HepG2 (cell line): ENCODE results near the gene UGT1A4. TPM values are rescaled to one million over a fixed set of nuclear protein-coding genes. Genes with fewer than 3 reads are reported as not detected.

Experiments
- ATAC-seq: fragments of 200-7000 bp; cut with Tn5 transposase; 3 replicates; pipeline ENCODE4 v1.9.1; 2020; ENCODE audit warnings: mild to moderate bottlenecking, moderate library complexity
- BruUV-seq: library from RNA; stranded (reverse); fragments of 400-500 nt; replicated peaks from 2 replicates; lab custom pipeline; 2021; lab: Mats Ljungman, UMichigan
- CTCF ChIA-PET: fragments of 300-600 bp; formaldehyde crosslinking; extraction: SDS; loops from one replicate; lab custom pipeline; 2021; ENCODE audit warnings: low total read pairs, inconsistent platforms, low intra/inter-chr PET ratio; lab: Yijun Ruan, JAX
- POLR2A ChIA-PET: fragments of 350-600 bp; sonication (Branson Sonifier 250); formaldehyde crosslinking; loops from one replicate; lab custom pipeline; 2020; ENCODE audit warnings: antibody characterized with exemption, inconsistent platforms; lab: Yijun Ruan, JAX
- DNase-seq: peaks from one replicate; pipeline ENCODE4 v3.0.0-alpha.2; 2015; ENCODE audit warnings: low spot score
- FAIRE-seq: peaks from 3 replicates; lab custom pipeline; 2011; peaks lifted over from hg19 to GRCh38; lab: Jason Lieb, UNC
- H2AFZ ChIP-seq: one replicate; pipeline ENCODE4 v1.6.1; 2011; ENCODE audit warnings: low read length, inconsistent platforms
- H3K27ac ChIP-seq: fragments of 300-600 bp; 3 replicates; pipeline ENCODE4 v1.8.0; 2011; ENCODE audit warnings: mixed run types, mild to moderate bottlenecking, mixed read lengths, low read length, inconsistent platforms; ENCODE audit not compliant: insufficient read depth; ENCODE audit errors: extremely low read length
- H3K27me3 ChIP-seq, 2 experiments: fragments of 200-600 bp in 1 of 2; 2 replicates in 1 of 2; 3 replicates in 1 of 2; pipeline versions ENCODE4 v1.6.0 to v1.8.0; 2011; ENCODE audit warnings: low read length in 2 of 2, mild to moderate bottlenecking in 2 of 2, moderate library complexity in 2 of 2, inconsistent platforms in 1 of 2; ENCODE audit not compliant: insufficient read depth in 2 of 2, control insufficient read depth in 1 of 2
- H3K36me3 ChIP-seq, 2 experiments: fragments of 200-600 bp in 1 of 2; replicated peaks in 1 of 2; 2 replicates in 1 of 2; 3 replicates in 1 of 2; pipeline versions ENCODE4 v1.5.1 to v1.8.0; 2011; ENCODE audit warnings: low read length in 2 of 2, inconsistent platforms in 1 of 2; ENCODE audit not compliant: insufficient read depth in 2 of 2, control insufficient read depth in 1 of 2
- H3K4me1 ChIP-seq: 2 replicates; pipeline ENCODE4 v1.5.1; 2012; ENCODE audit warnings: low read length, inconsistent platforms; ENCODE audit not compliant: insufficient read depth
- H3K4me2 ChIP-seq: 2 replicates; pipeline ENCODE4 v1.6.0; 2011; ENCODE audit warnings: low read depth, low read length, inconsistent platforms
- H3K4me3 ChIP-seq, 3 experiments: fragments of 200-600 bp in 1 of 3; sonication (generic), shearing (Covaris generic) in 1 of 3; replicated peaks in 1 of 3; 2 replicates each; pipeline ENCODE4 v1.5.1; 2011 to 2016; ENCODE audit warnings: low read length in 3 of 3, inconsistent platforms in 2 of 3, low read depth in 2 of 3, mild to moderate bottlenecking in 2 of 3, control low read depth in 1 of 3, mixed read lengths in 1 of 3; ENCODE audit not compliant: insufficient read depth in 1 of 3
- H3K79me2 ChIP-seq: one replicate; pipeline ENCODE4 v1.6.1; 2011; ENCODE audit warnings: low read length, inconsistent platforms; ENCODE audit not compliant: insufficient read depth
- H3K9ac ChIP-seq: 2 replicates; pipeline ENCODE4 v1.6.0; 2011; ENCODE audit warnings: mild to moderate bottlenecking, low read depth, low read length, inconsistent platforms; ENCODE audit not compliant: insufficient read depth
- H3K9me3 ChIP-seq: 2 replicates; pipeline ENCODE4 v1.5.1; 2012; ENCODE audit warnings: mild to moderate bottlenecking, low read length
- H4K20me1 ChIP-seq: 2 replicates; pipeline ENCODE4 v1.6.0; 2011; ENCODE audit warnings: inconsistent platforms, mild to moderate bottlenecking, low read length, moderate library complexity; ENCODE audit not compliant: insufficient read depth
- ATM ChIP-seq: fragments of 450-650 bp; IDR thresholded peaks from 2 replicates; pipeline ENCODE4 v1.7.1; 2017; ENCODE audit warnings: mild to moderate bottlenecking, borderline replicate concordance
- CCAR2 ChIP-seq: fragments of 200-400 bp; formaldehyde crosslinking; optimal IDR thresholded peaks from 2 replicates; pipeline ENCODE3; 2018; ENCODE audit warnings: low read depth, mild to moderate bottlenecking, low read length, moderate library complexity
- CENPT ChIP-seq: sonication (generic); formaldehyde crosslinking; IDR thresholded peaks from 2 replicates; pipeline ENCODE4 v1.8.0; 2022; ENCODE audit warnings: low read depth, mild to moderate bottlenecking, moderate library complexity, missing genetic modification reagents
- MTF1 ChIP-seq: sonication (generic); formaldehyde crosslinking; IDR thresholded peaks from 2 replicates; pipeline ENCODE4 v1.5.0; 2020; ENCODE audit warnings: missing genetic modification reagents
- POLR2AphosphoS5 ChIP-seq: IDR thresholded peaks from 2 replicates; pipeline ENCODE4 v1.6.1; 2012; ENCODE audit warnings: low read depth, low read length
- ZBTB42 ChIP-seq: sonication (generic); formaldehyde crosslinking; IDR thresholded peaks from 2 replicates; pipeline ENCODE4 v1.5.0; 2020; ENCODE audit warnings: mild to moderate bottlenecking, missing genetic modification reagents
- ZMYM4 ChIP-seq: sonication (generic); formaldehyde crosslinking; IDR thresholded peaks from 2 replicates; pipeline ENCODE4 v1.8.1; 2023; ENCODE audit warnings: mild to moderate bottlenecking, missing genetic modification reagents
- ZZZ3 ChIP-seq: sonication (generic); formaldehyde crosslinking; IDR thresholded peaks from 2 replicates; pipeline ENCODE4 v1.4.0; 2020; ENCODE audit warnings: missing genetic modification reagents, mild to moderate bottlenecking, borderline replicate concordance
- WGBS: methylation state at CpG from one replicate; pipeline ENCODE4 v1.1.6; 2017; ENCODE audit warnings: low lambda C conversion rate; 5-methylcytosine and 5-hydroxymethylcytosine counted together
- in situ Hi-C: cut with HindIII; loops from 2 replicates; pipeline ENCODE4 v1.10.0; 2017; ENCODE audit warnings: low pct_unique_long_range_greater_than_20kb; ENCODE audit not compliant: extremely low pct_ligation_motif_present
- intact Hi-C: fragments of 100-400 bp; cut with micrococcal nuclease; formaldehyde crosslinking; loops from one replicate; pipeline ENCODE4 v1.10.0; 2022; ENCODE audit not compliant: unreplicated experiment
- polyA plus RNA-seq, 8 experiments: library from polyadenylated mRNA; depleted of rRNA in 3 of 8; stranded (reverse) in 7 of 8; unstranded in 1 of 8; fragments of >200 nt; fragmentation: Illumina TruSeq in 4 of 8; extraction: Trizol in 4 of 8; gene quantifications; 2 replicates each; pipeline versions ENCODE4 v1.2.1 to v1.2.3, GENCODE V29; 2011 to 2016; ENCODE audit warnings: low read depth in 4 of 8, missing spikeins in 1 of 8, mixed read lengths in 1 of 8; ENCODE audit not compliant: insufficient read depth in 1 of 8
- total RNA-seq, 5 experiments: library from RNA; depleted of rRNA; stranded (reverse); fragments of >200 nt; fragmentation: Illumina TruSeq; extraction: Trizol; gene quantifications; 2 replicates each; pipeline ENCODE4 v1.2.3, GENCODE V29; 2016; ENCODE audit warnings: low read depth in 1 of 5
- TF ChIP-seq, protein P1 (sequence below): sonication (generic); IDR thresholded peaks from 2 replicates; pipeline ENCODE4 v1.6.1; 2016; ENCODE audit warnings: low read depth, borderline replicate concordance
- TF ChIP-seq, protein P2 (sequence below): sonication (generic); formaldehyde crosslinking; IDR thresholded peaks from 2 replicates; pipeline ENCODE4 v1.4.0; 2020; ENCODE audit warnings: missing genetic modification reagents, mild to moderate bottlenecking, borderline replicate concordance
- TF ChIP-seq, protein P3 (sequence below): IDR thresholded peaks from 2 replicates; pipeline ENCODE4 v1.6.1; 2012; ENCODE audit warnings: low read length, improper control_type of control experiment
- TF ChIP-seq, protein P4 (sequence below): sonication (generic); formaldehyde crosslinking; conservative IDR thresholded peaks from 2 replicates; pipeline ENCODE4 v1.8.0; 2022; ENCODE audit warnings: missing genetic modification reagents

Gene UGT1A4
- total and polyA plus RNA-seq, 2 of the 13 experiments (the other 11 are each of a cell fraction or from before 2014, with no cell fraction given), result not detected

DNA sequence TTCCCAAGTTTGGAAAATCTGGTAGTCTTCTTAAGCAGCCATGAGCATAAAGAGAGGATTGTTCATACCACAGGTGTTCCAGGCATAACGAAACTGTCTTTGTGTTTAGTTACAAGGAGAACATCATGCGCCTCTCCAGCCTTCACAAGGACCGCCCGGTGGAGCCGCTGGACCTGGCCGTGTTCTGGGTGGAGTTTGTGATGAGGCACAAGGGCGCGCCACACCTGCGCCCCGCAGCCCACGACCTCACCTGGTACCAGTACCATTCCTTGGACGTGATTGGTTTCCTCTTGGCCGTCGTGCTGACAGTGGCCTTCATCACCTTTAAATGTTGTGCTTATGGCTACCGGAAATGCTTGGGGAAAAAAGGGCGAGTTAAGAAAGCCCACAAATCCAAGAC is 53.6 kb downstream of the UGT1A4 start:
- Histone ChIP-seq H3K9ac (no peak overlapping the region), H3K9me3 (peaks cover 5% of the 10 kb centered on the region; the same call in 1 of the 2 replicates), H3K4me3 (no peak overlapping the region), H4K20me1 (no peaks in the 10 kb centered on the region), H3K79me2 (no peaks in the 10 kb centered on the region), H3K36me3 (no peaks in the 10 kb centered on the region), H3K4me1 (no peaks in the 10 kb centered on the region), H3K4me2 (no peak overlapping the region), H3K27me3 (peaks cover 0 to 40% of the 10 kb centered on the region in 2 experiments; a peak in 4 of 5 replicates), H2AFZ (no peak overlapping the region), H3K27ac (no peak overlapping the region)
- no peak for ATAC-seq
- in situ Hi-C loops (no loop called here), intact Hi-C loops (no loop called here)
- ChIA-PET CTCF (no interaction called here), POLR2A (no interaction called here)
- no peak for TF ChIP-seq CCAR2
- TF ChIP-seq ZZZ3 (CRISPR knock-in tag), result no peak
- no peak for TF ChIP-seq CENPT (CRISPR knock-in tag)
- TF ChIP-seq, protein P1, sequence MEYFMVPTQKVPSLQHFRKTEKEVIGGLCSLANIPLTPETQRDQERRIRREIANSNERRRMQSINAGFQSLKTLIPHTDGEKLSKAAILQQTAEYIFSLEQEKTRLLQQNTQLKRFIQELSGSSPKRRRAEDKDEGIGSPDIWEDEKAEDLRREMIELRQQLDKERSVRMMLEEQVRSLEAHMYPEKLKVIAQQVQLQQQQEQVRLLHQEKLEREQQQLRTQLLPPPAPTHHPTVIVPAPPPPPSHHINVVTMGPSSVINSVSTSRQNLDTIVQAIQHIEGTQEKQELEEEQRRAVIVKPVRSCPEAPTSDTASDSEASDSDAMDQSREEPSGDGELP, result no peak
- TF ChIP-seq, protein P2, sequence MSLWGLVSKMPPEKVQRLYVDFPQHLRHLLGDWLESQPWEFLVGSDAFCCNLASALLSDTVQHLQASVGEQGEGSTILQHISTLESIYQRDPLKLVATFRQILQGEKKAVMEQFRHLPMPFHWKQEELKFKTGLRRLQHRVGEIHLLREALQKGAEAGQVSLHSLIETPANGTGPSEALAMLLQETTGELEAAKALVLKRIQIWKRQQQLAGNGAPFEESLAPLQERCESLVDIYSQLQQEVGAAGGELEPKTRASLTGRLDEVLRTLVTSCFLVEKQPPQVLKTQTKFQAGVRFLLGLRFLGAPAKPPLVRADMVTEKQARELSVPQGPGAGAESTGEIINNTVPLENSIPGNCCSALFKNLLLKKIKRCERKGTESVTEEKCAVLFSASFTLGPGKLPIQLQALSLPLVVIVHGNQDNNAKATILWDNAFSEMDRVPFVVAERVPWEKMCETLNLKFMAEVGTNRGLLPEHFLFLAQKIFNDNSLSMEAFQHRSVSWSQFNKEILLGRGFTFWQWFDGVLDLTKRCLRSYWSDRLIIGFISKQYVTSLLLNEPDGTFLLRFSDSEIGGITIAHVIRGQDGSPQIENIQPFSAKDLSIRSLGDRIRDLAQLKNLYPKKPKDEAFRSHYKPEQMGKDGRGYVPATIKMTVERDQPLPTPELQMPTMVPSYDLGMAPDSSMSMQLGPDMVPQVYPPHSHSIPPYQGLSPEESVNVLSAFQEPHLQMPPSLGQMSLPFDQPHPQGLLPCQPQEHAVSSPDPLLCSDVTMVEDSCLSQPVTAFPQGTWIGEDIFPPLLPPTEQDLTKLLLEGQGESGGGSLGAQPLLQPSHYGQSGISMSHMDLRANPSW (CRISPR knock-in tag), result no peak
- TF ChIP-seq ATM, result no peak
- TF ChIP-seq MTF1 (CRISPR knock-in tag), result no peak
- TF ChIP-seq POLR2AphosphoS5, result no peak
- TF ChIP-seq ZMYM4 (CRISPR knock-in tag), result no peak
- TF ChIP-seq, protein P3, sequence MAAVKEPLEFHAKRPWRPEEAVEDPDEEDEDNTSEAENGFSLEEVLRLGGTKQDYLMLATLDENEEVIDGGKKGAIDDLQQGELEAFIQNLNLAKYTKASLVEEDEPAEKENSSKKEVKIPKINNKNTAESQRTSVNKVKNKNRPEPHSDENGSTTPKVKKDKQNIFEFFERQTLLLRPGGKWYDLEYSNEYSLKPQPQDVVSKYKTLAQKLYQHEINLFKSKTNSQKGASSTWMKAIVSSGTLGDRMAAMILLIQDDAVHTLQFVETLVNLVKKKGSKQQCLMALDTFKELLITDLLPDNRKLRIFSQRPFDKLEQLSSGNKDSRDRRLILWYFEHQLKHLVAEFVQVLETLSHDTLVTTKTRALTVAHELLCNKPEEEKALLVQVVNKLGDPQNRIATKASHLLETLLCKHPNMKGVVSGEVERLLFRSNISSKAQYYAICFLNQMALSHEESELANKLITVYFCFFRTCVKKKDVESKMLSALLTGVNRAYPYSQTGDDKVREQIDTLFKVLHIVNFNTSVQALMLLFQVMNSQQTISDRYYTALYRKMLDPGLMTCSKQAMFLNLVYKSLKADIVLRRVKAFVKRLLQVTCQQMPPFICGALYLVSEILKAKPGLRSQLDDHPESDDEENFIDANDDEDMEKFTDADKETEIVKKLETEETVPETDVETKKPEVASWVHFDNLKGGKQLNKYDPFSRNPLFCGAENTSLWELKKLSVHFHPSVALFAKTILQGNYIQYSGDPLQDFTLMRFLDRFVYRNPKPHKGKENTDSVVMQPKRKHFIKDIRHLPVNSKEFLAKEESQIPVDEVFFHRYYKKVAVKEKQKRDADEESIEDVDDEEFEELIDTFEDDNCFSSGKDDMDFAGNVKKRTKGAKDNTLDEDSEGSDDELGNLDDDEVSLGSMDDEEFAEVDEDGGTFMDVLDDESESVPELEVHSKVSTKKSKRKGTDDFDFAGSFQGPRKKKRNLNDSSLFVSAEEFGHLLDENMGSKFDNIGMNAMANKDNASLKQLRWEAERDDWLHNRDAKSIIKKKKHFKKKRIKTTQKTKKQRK, result no peak
- no peak for TF ChIP-seq ZBTB42 (CRISPR knock-in tag)
- TF ChIP-seq, protein P4, sequence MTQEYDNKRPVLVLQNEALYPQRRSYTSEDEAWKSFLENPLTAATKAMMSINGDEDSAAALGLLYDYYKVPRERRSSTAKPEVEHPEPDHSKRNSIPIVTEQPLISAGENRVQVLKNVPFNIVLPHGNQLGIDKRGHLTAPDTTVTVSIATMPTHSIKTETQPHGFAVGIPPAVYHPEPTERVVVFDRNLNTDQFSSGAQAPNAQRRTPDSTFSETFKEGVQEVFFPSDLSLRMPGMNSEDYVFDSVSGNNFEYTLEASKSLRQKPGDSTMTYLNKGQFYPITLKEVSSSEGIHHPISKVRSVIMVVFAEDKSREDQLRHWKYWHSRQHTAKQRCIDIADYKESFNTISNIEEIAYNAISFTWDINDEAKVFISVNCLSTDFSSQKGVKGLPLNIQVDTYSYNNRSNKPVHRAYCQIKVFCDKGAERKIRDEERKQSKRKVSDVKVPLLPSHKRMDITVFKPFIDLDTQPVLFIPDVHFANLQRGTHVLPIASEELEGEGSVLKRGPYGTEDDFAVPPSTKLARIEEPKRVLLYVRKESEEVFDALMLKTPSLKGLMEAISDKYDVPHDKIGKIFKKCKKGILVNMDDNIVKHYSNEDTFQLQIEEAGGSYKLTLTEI (CRISPR knock-in tag), result no peak
- DNase-seq, result no peak
- FAIRE-seq, result no peak
- BruUV-seq, result no TSS peak
- WGBS, result 90% methylated on average over 16 of the region's 16 CpGs
